IMR-90 (cell line): ENCODE measurements around the gene HES4. TPM values are rescaled to one million over a fixed set of nuclear protein-coding genes. Genes with fewer than 3 reads are reported as not detected.

Source experiments
- ATAC-seq: fragments of 200-7000 bp; cut with Tn5 transposase; 2 replicates; pipeline ENCODE4 v1.9.1; 2020; ENCODE audit warnings: low read depth, mild to moderate bottlenecking, moderate library complexity
- BruUV-seq: library from RNA; stranded (reverse); fragments of 400-500 nt; replicated peaks from 2 replicates; lab custom pipeline; 2021; lab: Mats Ljungman, UMichigan
- CTCF ChIA-PET: fragments of 300-600 bp; formaldehyde crosslinking; extraction: SDS; loops from one replicate; lab custom pipeline; 2021; ENCODE audit warnings: antibody characterized with exemption; lab: Yijun Ruan, JAX
- POLR2A ChIA-PET: fragments of 300-600 bp; sonication (Branson Sonifier 250); formaldehyde crosslinking; loops from one replicate; lab custom pipeline; 2022; ENCODE audit warnings: antibody characterized with exemption; ENCODE audit not compliant: unreplicated experiment; lab: Charles Lee
- DNase-seq: peaks from one replicate; pipeline ENCODE4 v3.0.0; 2013
- H2AFZ ChIP-seq: replicated peaks from 2 replicates; pipeline ENCODE3; 2013; ENCODE audit warnings: low read length, mild to moderate bottlenecking; ENCODE audit not compliant: poor library complexity
- H2AK5ac ChIP-seq: 2 replicates; pipeline ENCODE4 v1.6.1; 2013; ENCODE audit warnings: low read depth, low read length, inconsistent platforms
- H2AK9ac ChIP-seq: replicated peaks from 2 replicates; pipeline ENCODE3; 2013; ENCODE audit warnings: mild to moderate bottlenecking, low read depth, low read length, moderate library complexity; ENCODE audit not compliant: poor library complexity
- H2BK120ac ChIP-seq: 2 replicates; pipeline ENCODE4 v1.6.1; 2013; ENCODE audit warnings: low read depth, low read length, inconsistent platforms
- H2BK15ac ChIP-seq: 3 replicates; pipeline ENCODE4 v1.6.1; 2013; ENCODE audit warnings: low read depth, low read length, inconsistent platforms
- H2BK20ac ChIP-seq: 2 replicates; pipeline ENCODE4 v1.6.1; 2013; ENCODE audit warnings: low read depth, mild to moderate bottlenecking, inconsistent platforms, low read length, moderate library complexity
- H2BK5ac ChIP-seq: 2 replicates; pipeline ENCODE4 v1.6.1; 2013; ENCODE audit warnings: mild to moderate bottlenecking, low read depth, low read length, inconsistent platforms; ENCODE audit not compliant: poor library complexity, severe bottlenecking
- H3K14ac ChIP-seq: replicated peaks from 2 replicates; pipeline ENCODE4 v1.6.1; 2013; ENCODE audit warnings: low read depth, low read length, inconsistent platforms
- H3K18ac ChIP-seq: 2 replicates; pipeline ENCODE4 v1.6.1; 2013; ENCODE audit warnings: low read depth, low read length, control low read depth
- H3K23ac ChIP-seq: 2 replicates; pipeline ENCODE4 v1.6.1; 2013; ENCODE audit warnings: low read depth, low read length, inconsistent platforms
- H3K27ac ChIP-seq: 2 replicates; pipeline ENCODE4 v1.5.1; 2013; ENCODE audit warnings: mild to moderate bottlenecking, control low read depth, low read length; ENCODE audit not compliant: insufficient read depth
- H3K27me3 ChIP-seq: 2 replicates; pipeline ENCODE4 v1.6.1; 2013; ENCODE audit warnings: low read length; ENCODE audit not compliant: control insufficient read depth, insufficient read depth
- H3K36me3 ChIP-seq: 2 replicates; pipeline ENCODE4 v1.6.1; 2013; ENCODE audit warnings: low read length, mixed read lengths; ENCODE audit not compliant: control insufficient read depth, insufficient read depth
- H3K4ac ChIP-seq: 2 replicates; pipeline ENCODE4 v1.6.1; 2013; ENCODE audit warnings: low read depth, low read length, inconsistent platforms
- H3K4me1 ChIP-seq: 2 replicates; pipeline ENCODE4 v1.6.1; 2013; ENCODE audit warnings: low read length, mixed read lengths; ENCODE audit not compliant: control insufficient read depth, insufficient read depth
- H3K4me2 ChIP-seq: 2 replicates; pipeline ENCODE4 v1.6.1; 2013; ENCODE audit warnings: low read depth, mild to moderate bottlenecking, control low read depth, low read length, moderate library complexity
- H3K4me3 ChIP-seq: 2 replicates; pipeline ENCODE4 v1.5.1; 2013; ENCODE audit warnings: low read depth, mild to moderate bottlenecking, control low read depth, low read length, moderate library complexity; ENCODE audit not compliant: insufficient read depth
- H3K56ac ChIP-seq: 2 replicates; pipeline ENCODE4 v1.6.1; 2013; ENCODE audit warnings: low read length, inconsistent platforms; ENCODE audit not compliant: insufficient read depth; ENCODE audit errors: extremely low read depth
- H3K79me1 ChIP-seq, 2 experiments: 2 replicates each; pipeline ENCODE4 v1.6.1; 2013; ENCODE audit warnings: low read length in 2 of 2, inconsistent platforms in 1 of 2, low read depth in 1 of 2
- H3K9ac ChIP-seq: 2 replicates; pipeline ENCODE4 v1.6.1; 2013; ENCODE audit warnings: low read depth, low read length, control low read depth
- H3K9me1 ChIP-seq: 2 replicates; pipeline ENCODE4 v1.6.1; 2013; ENCODE audit warnings: low read length, inconsistent platforms; ENCODE audit not compliant: insufficient read depth
- H3K9me3 ChIP-seq: 2 replicates; pipeline ENCODE4 v1.6.1; 2013; ENCODE audit warnings: low read length; ENCODE audit not compliant: control insufficient read depth, insufficient read depth
- H4K20me1 ChIP-seq: 2 replicates; pipeline ENCODE4 v1.6.1; 2013; ENCODE audit warnings: low read length, inconsistent platforms; ENCODE audit not compliant: insufficient read depth
- H4K5ac ChIP-seq: 2 replicates; pipeline ENCODE4 v1.6.1; 2013; ENCODE audit warnings: mild to moderate bottlenecking, low read depth, low read length, control low read depth
- H4K8ac ChIP-seq, 2 experiments: 2 replicates each; pipeline ENCODE4 v1.6.1; 2013; ENCODE audit warnings: low read depth in 2 of 2, low read length in 2 of 2, control low read depth in 1 of 2, inconsistent platforms in 1 of 2
- H4K91ac ChIP-seq: 2 replicates; pipeline ENCODE4 v1.6.1; 2013; ENCODE audit warnings: low read depth, low read length, inconsistent platforms; ENCODE audit not compliant: insufficient read depth
- CHD1 ChIP-seq: IDR thresholded peaks from 2 replicates; pipeline ENCODE4 v1.6.1; 2012; ENCODE audit warnings: low read depth, low read length, improper control_type of control experiment
- FOS ChIP-seq: fragments of 150-350 bp; IDR thresholded peaks from 2 replicates; pipeline ENCODE4 v1.6.1; 2016; ENCODE audit warnings: low read depth, low read length
- WGBS, 2 experiments: methylation state at CpG; one replicate each; pipeline versions ENCODE4 v1.1.5 to v1.1.7; 2013; ENCODE audit warnings: missing lambda C conversion rate in 2 of 2; ENCODE audit not compliant: insufficient read length in 1 of 2; ENCODE audit errors: extremely low coverage in 2 of 2; 5-methylcytosine and 5-hydroxymethylcytosine counted together
- dilution Hi-C: fragments of 300-500 bp; cut with HindIII; formaldehyde crosslinking; loops from one replicate; pipeline ENCODE4 v1.14.3; 2018; ENCODE audit warnings: low sequenced_read_pairs; ENCODE audit not compliant: unreplicated experiment
- in situ Hi-C: fragments of 300-500 bp; cut with MboI; formaldehyde crosslinking; loops from 3 replicates; pipeline ENCODE4 v1.14.3; 2019; ENCODE audit warnings: low sequenced_read_pairs, inconsistent platforms, mixed read lengths
- intact Hi-C: fragments of 100-400 bp; cut with micrococcal nuclease; formaldehyde crosslinking; loops from 2 replicates; pipeline ENCODE4 v1.10.0; 2022
- polyA plus RNA-seq, 3 experiments: library from polyadenylated mRNA; depleted of rRNA; stranded (reverse); fragments of >200 nt; gene quantifications; 2 replicates each; pipeline ENCODE4 v1.2.3, GENCODE V29; 2012; ENCODE audit warnings: low replicate concordance in 1 of 3
- total RNA-seq: library from RNA; depleted of rRNA; stranded (reverse); fragments of >200 nt; gene quantifications from 2 replicates; pipeline ENCODE4 v1.2.3, GENCODE V29; 2012

HES4 gene
- total and polyA plus RNA-seq, 2 of the 4 experiments (the other 2 are of a cell fraction), result 1.4 to 11.7 TPM

GRCh38 chr1:979744-980072 is 20.2 kb downstream of the HES4 start:
- H3K79me1 ChIP-seq, result no peaks in the 10 kb centered on the region
- H3K9me3 ChIP-seq, result no peaks in the 10 kb centered on the region
- no peak overlapping the region for H3K18ac ChIP-seq
- no peak for DNase-seq
- no peak overlapping the region for H2BK5ac ChIP-seq
- H2AK9ac ChIP-seq, result no peak overlapping the region
- H4K8ac ChIP-seq, result no peak overlapping the region
- H3K4me3 ChIP-seq, result no peak overlapping the region
- no peaks in the 10 kb centered on the region; the same call in 1 of the 2 replicates for H4K20me1 ChIP-seq
- no peak overlapping the region for H3K4ac ChIP-seq
- no peaks in the 10 kb centered on the region for H3K36me3 ChIP-seq
- H2BK15ac ChIP-seq, result no peak overlapping the region
- H3K14ac ChIP-seq, result no peak overlapping the region
- H2BK120ac ChIP-seq, result no peak overlapping the region
- no peak overlapping the region for H4K91ac ChIP-seq
- H3K27me3 ChIP-seq, result peaks cover 5% of the 10 kb centered on the region; the same call in 1 of the 2 replicates
- WGBS, 2 experiments, result 85% methylated on average over 7 of the region's 9 CpGs; no CpG with 5 or more reads in 1 of the 2 experiments
- no peak overlapping the region for H2AFZ ChIP-seq
- TF ChIP-seq CHD1 (no peak), FOS (no peak)
- H3K23ac ChIP-seq, result no peak overlapping the region
- in situ Hi-C loops (no loop called here), intact Hi-C loops (loop anchor here (5.0 kb wide), 2 partner anchors 77 to 253 kb away; partner anchors contain the start of genes B3GALT6 and SDF4), dilution Hi-C loops (no loop called here)
- BruUV-seq, result no TSS peak
- H3K9me1 ChIP-seq, result no peaks in the 10 kb centered on the region
- no peak overlapping the region for H3K9ac ChIP-seq
- H3K56ac ChIP-seq, result no peak overlapping the region
- H3K4me1 ChIP-seq, result 0 out of 2 replicates have a peak, but pooled peaks cover 2% of the 10 kb centered on the region
- no peak overlapping the region for H3K27ac ChIP-seq
- no peak overlapping the region for H2BK20ac ChIP-seq
- no peak overlapping the region for H2AK5ac ChIP-seq
- ChIA-PET POLR2A (no interaction called here), CTCF (no interaction called here)
- H3K4me2 ChIP-seq, result no peak overlapping the region
- no peak overlapping the region for H4K5ac ChIP-seq
- ATAC-seq, result no peak
